PC-9 (cell line): ENCODE data around the gene CDC42BPB. TPM values are rescaled to one million over a fixed set of nuclear protein-coding genes. Genes with fewer than 3 reads are reported as not detected.

ENCODE experiments used
- BruUV-seq: library from RNA; stranded (reverse); fragments of 400-500 nt; replicated peaks from 2 replicates; lab custom pipeline; 2021; lab: Mats Ljungman, UMichigan
- CTCF ChIA-PET: fragments of 300-600 bp; sonication (Branson Sonifier 250); formaldehyde crosslinking; loops from one replicate; lab custom pipeline; 2022; ENCODE audit warnings: antibody characterized with exemption; lab: Charles Lee
- POLR2A ChIA-PET: fragments of 300-600 bp; sonication (Branson Sonifier 250); formaldehyde crosslinking; loops from one replicate; lab custom pipeline; 2022; ENCODE audit warnings: antibody characterized with exemption; ENCODE audit not compliant: unreplicated experiment; lab: Charles Lee
- DNase-seq, 2 experiments: peaks; one replicate each; pipeline versions ENCODE4 v3.0.0 to v3.0.0-alpha.2; 2015 to 2022; ENCODE audit warnings: mixed read lengths in 1 of 2
- H2AFZ ChIP-seq: fragments of 200-600 bp; sonication (generic); 2 replicates; pipeline ENCODE4 v1.8.1; 2017; ENCODE audit warnings: antibody characterized with exemption
- H3F3A ChIP-seq: fragments of 200-600 bp; sonication (generic); 2 replicates; pipeline ENCODE4 v1.8.1; 2017; ENCODE audit warnings: antibody characterized with exemption, mild to moderate bottlenecking, low read depth; ENCODE audit not compliant: insufficient read depth
- H3K27ac ChIP-seq: fragments of 200-600 bp; sonication (generic); 2 replicates; pipeline ENCODE4 v1.6.1; 2016; ENCODE audit warnings: mixed run types
- H3K27me3 ChIP-seq: fragments of 200-600 bp; sonication (generic); 2 replicates; pipeline ENCODE4 v1.6.1; 2016; ENCODE audit warnings: low read depth, mixed run types; ENCODE audit not compliant: insufficient read depth
- H3K36me3 ChIP-seq: fragments of 200-600 bp; sonication (generic); 2 replicates; pipeline ENCODE4 v1.6.1; 2016; ENCODE audit warnings: low read depth, mixed run types
- H3K4me1 ChIP-seq: fragments of 200-600 bp; sonication (generic); replicated peaks from 2 replicates; pipeline ENCODE4 v1.6.1; 2016; ENCODE audit warnings: mixed run types; ENCODE audit not compliant: insufficient read depth
- H3K4me2 ChIP-seq: fragments of 200-600 bp; sonication (generic); 2 replicates; pipeline ENCODE4 v1.6.1; 2017; ENCODE audit warnings: mixed run types
- H3K4me3 ChIP-seq: fragments of 200-600 bp; sonication (generic); 2 replicates; pipeline ENCODE4 v1.6.1; 2016; ENCODE audit warnings: mixed run types
- H3K79me2 ChIP-seq: fragments of 200-600 bp; sonication (generic); 2 replicates; pipeline ENCODE4 v1.6.1; 2017; ENCODE audit warnings: low read depth, mixed run types
- H3K9me2 ChIP-seq: fragments of 200-600 bp; sonication (generic); 2 replicates; pipeline ENCODE4 v1.8.1; 2017; ENCODE audit warnings: mild to moderate bottlenecking; ENCODE audit not compliant: insufficient read depth
- H3K9me3 ChIP-seq: fragments of 200-600 bp; sonication (generic); 2 replicates; pipeline ENCODE4 v1.8.1; 2016; ENCODE audit warnings: low read depth; ENCODE audit not compliant: insufficient read depth
- H4K20me1 ChIP-seq: fragments of 200-600 bp; sonication (generic); 2 replicates; pipeline ENCODE4 v1.8.1; 2017; ENCODE audit not compliant: insufficient read depth
- EZH2 ChIP-seq: fragments of 200-600 bp; sonication (generic); IDR thresholded peaks from 2 replicates; pipeline ENCODE4 v1.8.0; 2017; ENCODE audit warnings: antibody characterized with exemption, low read depth
- intact Hi-C: fragments of 100-400 bp; cut with micrococcal nuclease; formaldehyde crosslinking; loops from one replicate; pipeline ENCODE4 v1.10.0; 2022; ENCODE audit not compliant: unreplicated experiment
- total RNA-seq: library from RNA; stranded (reverse); gene quantifications from 2 replicates; pipeline ENCODE4 v1.2.3, GENCODE V29; 2021
- TF ChIP-seq, protein P1 (sequence below): fragments of 200-600 bp; sonication (generic); conservative IDR thresholded peaks from 2 replicates; pipeline ENCODE4 v1.6.1; 2017; ENCODE audit warnings: mixed run types, antibody characterized with exemption, mild to moderate bottlenecking, moderate library complexity

The CDC42BPB gene
- total RNA-seq, 1 experiment from 2014 or later, result 203 TPM

- CTCF ChIA-PET, result no interaction called here
- no peak for DNase-seq
- intact Hi-C loops, result no loop called here
- TF ChIP-seq EZH2, result no peak
- TF ChIP-seq, protein P1, sequence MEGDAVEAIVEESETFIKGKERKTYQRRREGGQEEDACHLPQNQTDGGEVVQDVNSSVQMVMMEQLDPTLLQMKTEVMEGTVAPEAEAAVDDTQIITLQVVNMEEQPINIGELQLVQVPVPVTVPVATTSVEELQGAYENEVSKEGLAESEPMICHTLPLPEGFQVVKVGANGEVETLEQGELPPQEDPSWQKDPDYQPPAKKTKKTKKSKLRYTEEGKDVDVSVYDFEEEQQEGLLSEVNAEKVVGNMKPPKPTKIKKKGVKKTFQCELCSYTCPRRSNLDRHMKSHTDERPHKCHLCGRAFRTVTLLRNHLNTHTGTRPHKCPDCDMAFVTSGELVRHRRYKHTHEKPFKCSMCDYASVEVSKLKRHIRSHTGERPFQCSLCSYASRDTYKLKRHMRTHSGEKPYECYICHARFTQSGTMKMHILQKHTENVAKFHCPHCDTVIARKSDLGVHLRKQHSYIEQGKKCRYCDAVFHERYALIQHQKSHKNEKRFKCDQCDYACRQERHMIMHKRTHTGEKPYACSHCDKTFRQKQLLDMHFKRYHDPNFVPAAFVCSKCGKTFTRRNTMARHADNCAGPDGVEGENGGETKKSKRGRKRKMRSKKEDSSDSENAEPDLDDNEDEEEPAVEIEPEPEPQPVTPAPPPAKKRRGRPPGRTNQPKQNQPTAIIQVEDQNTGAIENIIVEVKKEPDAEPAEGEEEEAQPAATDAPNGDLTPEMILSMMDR, result no peak
- H3K4me1 ChIP-seq, result no peaks in the 10 kb centered on the region
- H3K27me3 ChIP-seq, result no peaks in the 10 kb centered on the region
- POLR2A ChIA-PET, result no interaction called here
- no peaks in the 10 kb centered on the region for H3K9me2 ChIP-seq
- no peak overlapping the region for H3K27ac ChIP-seq
- no peaks in the 10 kb centered on the region for H3K9me3 ChIP-seq
- H2AFZ ChIP-seq, result no peak overlapping the region
- no peaks in the 10 kb centered on the region for H3K79me2 ChIP-seq
- no peak overlapping the region for H3K4me2 ChIP-seq
- 0 out of 2 replicates have a peak, but pooled peaks cover 5% of the 10 kb centered on the region for H3K36me3 ChIP-seq
- BruUV-seq, result no TSS peak
- no peak overlapping the region for H3K4me3 ChIP-seq
- no peaks in the 10 kb centered on the region for H4K20me1 ChIP-seq
- H3F3A ChIP-seq, result peaks cover 4% of the 10 kb centered on the region; the same call in 1 of the 2 replicates
Observed at GRCh38 chr14:102910442-102910841, 146.9 kb downstream of the CDC42BPB start.

- BruUV-seq, result no TSS peak
- intact Hi-C loops, result no loop called here
- CTCF ChIA-PET, result no interaction called here
Observed at GRCh38 chr14:102909911-102910310, 147.4 kb downstream of the CDC42BPB start.

GRCh38 chr14:102909462-102909861, 147.9 kb downstream of the CDC42BPB start:
- H3K4me1 ChIP-seq, result no peaks in the 10 kb centered on the region
- H3F3A ChIP-seq, result peaks cover 4% of the 10 kb centered on the region; the same call in 1 of the 2 replicates
- no peaks in the 10 kb centered on the region for H3K79me2 ChIP-seq
- TF ChIP-seq, protein P1, result no peak
- TF ChIP-seq EZH2, result no peak
- CTCF ChIA-PET, result interaction anchor here (0.5 kb wide), 1 partner anchor 177 kb away, joined by 5 read pairs; no protein-coding TSS in a partner anchor
- BruUV-seq, result no TSS peak
- no peak for DNase-seq
- no peaks in the 10 kb centered on the region for H3K9me2 ChIP-seq
- POLR2A ChIA-PET, result no interaction called here
- H2AFZ ChIP-seq, result no peak overlapping the region
- H3K4me2 ChIP-seq, result no peak overlapping the region
- H4K20me1 ChIP-seq, result no peaks in the 10 kb centered on the region
- H3K9me3 ChIP-seq, result no peaks in the 10 kb centered on the region
- 0 out of 2 replicates have a peak, but pooled peaks cover 9% of the 10 kb centered on the region for H3K36me3 ChIP-seq
- H3K4me3 ChIP-seq, result no peak overlapping the region
- H3K27ac ChIP-seq, result no peak overlapping the region
- H3K27me3 ChIP-seq, result no peaks in the 10 kb centered on the region
- intact Hi-C loops, result no loop called here

More at GRCh38 chr14:102909911-102910310, 147.4 kb downstream of the CDC42BPB start:
- no peaks in the 10 kb centered on the region for H3K9me3 ChIP-seq
- H3K79me2 ChIP-seq, result no peaks in the 10 kb centered on the region
- H3K4me1 ChIP-seq, result no peaks in the 10 kb centered on the region
- 0 out of 2 replicates have a peak, but pooled peaks cover 9% of the 10 kb centered on the region for H3K36me3 ChIP-seq
- no peak overlapping the region for H2AFZ ChIP-seq
- peaks cover 4% of the 10 kb centered on the region; the same call in 1 of the 2 replicates for H3F3A ChIP-seq
- TF ChIP-seq, protein P1, result no peak
- TF ChIP-seq EZH2, result no peak
- no peak overlapping the region for H3K4me2 ChIP-seq
- no peaks in the 10 kb centered on the region for H3K27me3 ChIP-seq
- no peaks in the 10 kb centered on the region for H4K20me1 ChIP-seq
- POLR2A ChIA-PET, result no interaction called here
- no peak overlapping the region for H3K27ac ChIP-seq
- H3K9me2 ChIP-seq, result no peaks in the 10 kb centered on the region
- DNase-seq, result no peak
- H3K4me3 ChIP-seq, result no peak overlapping the region
